GM19324 (cell line): ENCODE data around the gene FUT4.
"Not testable (repeated sequence)": the region's sequence is repeated elsewhere in the genome, so short reads cannot be mapped to it uniquely, and the experiment has no call there.

Experiments used
- ATAC-seq: cut with Tn5 transposase; IDR thresholded peaks from one replicate; pipeline ENCODE4 v1.9.1; 2021; ENCODE audit warnings: mild to moderate bottlenecking, moderate library complexity; ENCODE audit not compliant: unreplicated experiment, low FRiP score

Gene FUT4

GRCh38 chr11:94543695-94544645 lies at the start of gene FUT4:
Gene FUT4, plus strand, starts transcription at chr11:94543921. Its CDS starts 213 bp downstream, at chr11:94544134.
- peak; percentile 94 for ATAC-seq

GRCh38 chr11:94494126-94494680 lies 49.5 kb upstream of the FUT4 start:
- ATAC-seq, result peak; percentile 74

- ATAC-seq, result no peak
Observed at GRCh38 chr11:94500181-94500580, 43.5 kb upstream of the FUT4 start.

- no peak for ATAC-seq
Observed at GRCh38 chr11:94501522-94501921, 42.2 kb upstream of the FUT4 start.

GRCh38 chr11:94504689-94505293 lies 38.9 kb upstream of the FUT4 start:
- ATAC-seq, result no peak

GRCh38 chr11:94506513-94506912 lies 37.2 kb upstream of the FUT4 start:
- not testable (repeated sequence) for ATAC-seq

GRCh38 chr11:94507485-94507884 lies 36.2 kb upstream of the FUT4 start:
- ATAC-seq, result no peak

- peak; percentile 97 for ATAC-seq
Observed at GRCh38 chr11:94511932-94512781, 31.6 kb upstream of the FUT4 start, which contains the start of gene C11orf97. Gene C11orf97, plus strand, starts transcription at chr11:94512461. Its CDS starts 68 bp downstream, at chr11:94512529.

GRCh38 chr11:94513091-94513490 lies 30.6 kb upstream of the FUT4 start:
- ATAC-seq, result no peak

GRCh38 chr11:94515398-94515797 lies 28.3 kb upstream of the FUT4 start:
- ATAC-seq, result no peak

GRCh38 chr11:94516725-94517124 lies 27.0 kb upstream of the FUT4 start:
- ATAC-seq, result no peak

- no peak for ATAC-seq
Observed at GRCh38 chr11:94518300-94518699, 25.4 kb upstream of the FUT4 start.

- ATAC-seq, result no peak
Observed at GRCh38 chr11:94519478-94520084, 24.1 kb upstream of the FUT4 start.

GRCh38 chr11:94521684-94522083 lies 22.0 kb upstream of the FUT4 start:
- no peak for ATAC-seq

- ATAC-seq, result no peak
Observed at GRCh38 chr11:94524341-94524740, 19.4 kb upstream of the FUT4 start.

- ATAC-seq, result no peak
Observed at GRCh38 chr11:94525546-94526324, 18.0 kb upstream of the FUT4 start.

- no peak for ATAC-seq
Observed at GRCh38 chr11:94526645-94527438, 16.9 kb upstream of the FUT4 start.

GRCh38 chr11:94528551-94528950 lies 15.2 kb upstream of the FUT4 start:
- no peak for ATAC-seq
